CD8-positive, alpha-beta memory T cell (primary cell): ENCODE data around the gene DNAJB7. TPM values are rescaled to one million over a fixed set of nuclear protein-coding genes. Genes with fewer than 3 reads are reported as not detected.
"Not testable (repeated sequence)": the region's sequence is repeated elsewhere in the genome, so short reads cannot be mapped to it uniquely, and the experiment has no call there.

ENCODE experiments used
- CTCF ChIA-PET: fragments of 350-600 bp; sonication (Branson Sonifier 250); formaldehyde crosslinking; loops from one replicate; lab custom pipeline; 2021; ENCODE audit warnings: antibody characterized with exemption; lab: Charles Lee
- POLR2A ChIA-PET: fragments of 350-600 bp; sonication (Branson Sonifier 250); formaldehyde crosslinking; loops from one replicate; lab custom pipeline; 2021; ENCODE audit warnings: antibody characterized with exemption; lab: Charles Lee
- DNase-seq, 5 donors: peaks; one replicate each; pipeline versions ENCODE4 v3.0.0 to v3.0.0-alpha.2; 2020 to 2022; ENCODE audit warnings: mixed read lengths in 1 of 5
- H3K27ac ChIP-seq: one replicate; pipeline ENCODE4 v1.7.0; 2013; ENCODE audit warnings: low read depth, mild to moderate bottlenecking, low read length, moderate library complexity
- H3K27me3 ChIP-seq: 2 replicates; pipeline ENCODE4 v1.7.0; 2013; ENCODE audit warnings: low read length, mild to moderate bottlenecking; ENCODE audit not compliant: insufficient read depth, poor library complexity, severe bottlenecking
- H3K36me3 ChIP-seq: 2 replicates; pipeline ENCODE4 v1.7.0; 2013; ENCODE audit warnings: mild to moderate bottlenecking, low read length, moderate library complexity; ENCODE audit not compliant: insufficient read depth
- H3K4me1 ChIP-seq: 2 replicates; pipeline ENCODE4 v1.7.0; 2013; ENCODE audit warnings: mild to moderate bottlenecking, low read length, moderate library complexity; ENCODE audit not compliant: insufficient read depth
- H3K4me3 ChIP-seq: 2 replicates; pipeline ENCODE4 v1.7.0; 2013; ENCODE audit warnings: mild to moderate bottlenecking, low read length
- H3K9me3 ChIP-seq: 2 replicates; pipeline ENCODE4 v1.7.0; 2013; ENCODE audit warnings: mild to moderate bottlenecking, low read length
- H3K27ac Mint-ChIP-seq, 8 donors: one replicate each; pipeline ENCODE4 v1.8.0; 2020 to 2021; ENCODE audit warnings: mixed read lengths in 8 of 8, mild to moderate bottlenecking in 6 of 8, inconsistent platforms in 3 of 8, moderate library complexity in 3 of 8
- H3K27me3 Mint-ChIP-seq, 2 donors: one replicate each; pipeline ENCODE4 v1.8.0; 2020 to 2021; ENCODE audit warnings: mixed read lengths in 2 of 2, mild to moderate bottlenecking in 1 of 2, moderate library complexity in 1 of 2
- H3K36me3 Mint-ChIP-seq, 3 donors: one replicate each; pipeline ENCODE4 v1.8.0; 2020 to 2021; ENCODE audit warnings: mixed read lengths in 3 of 3, inconsistent platforms in 1 of 3, mild to moderate bottlenecking in 1 of 3
- H3K4me1 Mint-ChIP-seq, 3 donors: one replicate each; pipeline ENCODE4 v1.8.0; 2020 to 2021; ENCODE audit warnings: mixed read lengths in 3 of 3, inconsistent platforms in 1 of 3, mild to moderate bottlenecking in 1 of 3
- H3K4me3 Mint-ChIP-seq, 7 donors: one replicate each; pipeline ENCODE4 v1.8.0; 2020 to 2021; ENCODE audit warnings: mixed read lengths in 7 of 7, mild to moderate bottlenecking in 6 of 7, moderate library complexity in 4 of 7, inconsistent platforms in 2 of 7
- H3K9me3 Mint-ChIP-seq, 5 donors: one replicate each; pipeline ENCODE4 v1.8.0; 2020 to 2022; ENCODE audit warnings: mixed read lengths in 5 of 5, mild to moderate bottlenecking in 3 of 5, moderate library complexity in 2 of 5, inconsistent platforms in 1 of 5
- polyA plus RNA-seq: library from polyadenylated mRNA; unstranded; fragments of 300-500 nt; fragmentation: Illumina TruSeq; gene quantifications from one replicate; pipeline ENCODE4 v1.2.3, GENCODE V29; 2021
- total RNA-seq, 2 experiments: library from RNA; stranded (reverse); gene quantifications; one replicate each; pipeline ENCODE4 v1.2.3, GENCODE V29; 2021

DNAJB7 gene
- total and polyA plus RNA-seq, 3 experiments from 2014 or later = 0.23 TPM; not detected in 2

DNA sequence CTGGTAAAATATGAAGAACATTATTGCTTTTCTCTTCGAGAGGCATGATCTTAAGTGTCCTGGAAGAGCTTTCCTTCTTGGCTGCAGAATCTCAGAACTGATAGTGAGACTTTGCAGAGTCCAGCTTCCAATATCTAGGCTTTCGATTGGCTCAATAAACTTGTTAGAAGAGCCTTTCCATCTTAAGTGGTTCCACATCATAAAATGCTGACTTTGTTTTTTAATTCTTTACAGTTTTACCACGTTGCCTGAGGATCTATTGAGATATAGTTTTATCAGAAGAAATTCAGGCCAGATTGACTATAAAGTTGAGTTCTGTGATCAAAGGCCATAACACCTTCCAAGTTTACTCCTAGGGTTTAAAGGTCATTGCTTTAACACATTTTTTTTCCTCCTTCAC, 15.6 kb upstream of the DNAJB7 start:
- ChIA-PET POLR2A (no interaction called here), CTCF (no interaction called here)
- Mint-ChIP-seq H3K27ac (no peak overlapping the region), H3K4me1 (no peaks in the 10 kb centered on the region), H3K36me3 (peaks cover 0 to 39% (median 13%) of the 10 kb centered on the region in 3 donors), H3K9me3 (no peaks in the 10 kb centered on the region), H3K27me3 (no peaks in the 10 kb centered on the region), H3K4me3 (no peak overlapping the region)
- Histone ChIP-seq H3K27me3 (no peaks in the 10 kb centered on the region), H3K36me3 (peaks cover 6% of the 10 kb centered on the region), H3K4me1 (no peaks in the 10 kb centered on the region), H3K27ac (no peak overlapping the region), H3K4me3 (no peak overlapping the region), H3K9me3 (no peaks in the 10 kb centered on the region)
- DNase-seq = no peak

DNA sequence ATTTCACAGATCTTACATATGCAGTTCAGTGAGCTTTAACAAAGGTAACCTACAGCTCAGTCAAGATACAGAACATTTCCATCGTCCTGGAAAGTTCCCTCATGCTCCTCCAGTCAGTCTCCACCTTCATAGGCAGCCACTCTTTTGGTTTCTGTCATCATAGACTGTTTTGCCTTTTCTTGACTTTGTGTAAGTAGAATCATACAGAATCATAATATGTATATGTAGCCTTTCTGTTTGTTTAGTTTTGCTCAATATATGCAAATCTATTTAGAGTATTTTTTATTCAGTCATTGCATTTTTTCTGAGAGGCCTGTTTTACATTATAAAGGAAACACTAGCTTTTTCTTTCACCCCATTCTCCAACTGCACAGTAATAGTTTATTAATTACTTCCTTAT, 15.0 kb upstream of the DNAJB7 start:
- no peak overlapping the region for H3K27ac ChIP-seq
- Mint-ChIP-seq H3K4me1 (no peaks in the 10 kb centered on the region), H3K9me3 (no peaks in the 10 kb centered on the region), H3K27ac (no peak overlapping the region), H3K27me3 (no peaks in the 10 kb centered on the region), H3K36me3 (peaks cover 0 to 38% (median 14%) of the 10 kb centered on the region in 3 donors), H3K4me3 (no peak overlapping the region)
- DNase-seq = no peak
- H3K9me3 ChIP-seq = no peaks in the 10 kb centered on the region
- CTCF ChIA-PET = interaction anchor here (0.6 kb wide), 1 partner anchor 417 kb away, joined by 3 read pairs; no protein-coding TSS in a partner anchor
- H3K4me3 ChIP-seq = no peak overlapping the region
- H3K36me3 ChIP-seq = peaks cover 4% of the 10 kb centered on the region
- H3K27me3 ChIP-seq = no peaks in the 10 kb centered on the region
- H3K4me1 ChIP-seq = no peaks in the 10 kb centered on the region
- POLR2A ChIA-PET = no interaction called here

DNA sequence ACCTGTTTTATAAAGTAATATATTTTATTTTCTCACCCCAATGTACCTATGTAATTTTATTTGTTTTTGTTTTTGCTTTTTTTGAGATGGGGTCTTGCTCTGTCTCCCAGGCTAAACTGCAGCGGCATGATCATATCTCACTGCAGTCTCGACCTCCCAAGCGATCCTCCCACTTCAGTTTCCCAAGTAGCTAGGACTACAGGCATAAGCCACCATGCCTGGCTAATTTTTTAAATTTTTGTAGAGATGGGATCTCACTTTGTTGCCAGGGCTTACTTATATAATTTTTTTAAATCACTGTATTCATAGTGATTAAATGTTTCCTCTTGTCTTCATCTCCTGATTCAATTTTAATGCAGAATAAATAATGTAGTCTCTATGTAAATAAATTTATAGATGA, 13.2 kb upstream of the DNAJB7 start:
- H3K9me3 Mint-ChIP-seq = no peaks in the 10 kb centered on the region
- H3K9me3 ChIP-seq = no peaks in the 10 kb centered on the region
- H3K4me3 Mint-ChIP-seq = no peak overlapping the region
- CTCF ChIA-PET = no interaction called here
- no peak for DNase-seq
- no peaks in the 10 kb centered on the region for H3K27me3 Mint-ChIP-seq
- no peaks in the 10 kb centered on the region for H3K27me3 ChIP-seq
- no peaks in the 10 kb centered on the region for H3K4me1 Mint-ChIP-seq
- no peak overlapping the region for H3K27ac ChIP-seq
- H3K4me1 ChIP-seq = no peaks in the 10 kb centered on the region
- H3K27ac Mint-ChIP-seq = no peak overlapping the region
- H3K36me3 Mint-ChIP-seq = peaks cover 4 to 41% (median 10%) of the 10 kb centered on the region in 3 donors
- POLR2A ChIA-PET = no interaction called here
- no peaks in the 10 kb centered on the region for H3K36me3 ChIP-seq
- no peak overlapping the region for H3K4me3 ChIP-seq

DNA sequence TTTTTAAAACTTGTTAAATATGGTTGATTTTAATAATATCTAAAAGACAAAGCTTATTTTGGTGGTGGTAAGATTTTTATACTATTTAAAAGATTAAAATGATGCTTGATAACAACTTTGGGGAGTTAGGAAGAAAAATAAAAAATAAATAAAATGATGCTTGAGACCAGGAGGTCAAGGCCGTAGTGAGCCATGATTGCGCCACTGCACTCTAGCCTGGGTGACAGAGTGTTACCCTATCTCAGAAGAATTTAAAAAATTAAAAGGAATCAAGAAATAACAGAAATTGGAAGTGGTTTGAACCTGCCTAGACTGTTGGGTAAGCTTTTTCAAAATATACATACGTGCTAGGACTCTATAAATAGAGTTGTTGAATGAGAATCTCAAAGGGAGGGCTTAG, 12.1 kb upstream of the DNAJB7 start:
- no peak for DNase-seq
- POLR2A ChIA-PET = no interaction called here
- no peaks in the 10 kb centered on the region for H3K9me3 Mint-ChIP-seq
- Histone ChIP-seq H3K27me3 (no peaks in the 10 kb centered on the region), H3K4me1 (no peaks in the 10 kb centered on the region), H3K9me3 (no peaks in the 10 kb centered on the region), H3K27ac (no peak overlapping the region), H3K36me3 (no peaks in the 10 kb centered on the region), H3K4me3 (no peak overlapping the region)
- CTCF ChIA-PET = no interaction called here
- no peak overlapping the region for H3K4me3 Mint-ChIP-seq
- no peaks in the 10 kb centered on the region for H3K4me1 Mint-ChIP-seq
- no peaks in the 10 kb centered on the region for H3K27me3 Mint-ChIP-seq
- no peak overlapping the region for H3K27ac Mint-ChIP-seq
- H3K36me3 Mint-ChIP-seq = peaks cover 4 to 43% (median 12%) of the 10 kb centered on the region in 3 donors

DNA sequence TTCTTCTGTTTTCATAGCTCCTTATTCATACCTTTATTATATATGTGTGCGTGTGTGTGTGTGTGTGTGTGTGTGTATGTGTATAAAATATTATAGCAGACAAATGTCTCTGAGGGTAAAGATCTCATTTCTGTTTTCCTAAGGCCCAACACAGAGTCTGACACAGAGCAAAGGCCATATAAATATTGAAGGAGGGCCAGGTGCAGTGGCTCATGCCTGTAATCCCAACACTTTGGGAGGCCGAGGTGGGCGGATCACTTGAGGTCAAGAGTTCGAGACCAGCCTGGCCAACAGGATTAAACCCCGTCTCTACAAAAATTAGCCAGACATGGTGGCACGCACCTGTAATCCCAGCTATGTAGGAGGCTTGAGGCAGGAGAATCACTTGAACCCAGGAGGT, 6.5 kb upstream of the DNAJB7 start:
- H3K4me3 ChIP-seq, H3K27me3 Mint-ChIP-seq, H3K9me3 ChIP-seq, H3K27me3 ChIP-seq, H3K4me1 ChIP-seq, DNase-seq, H3K9me3 Mint-ChIP-seq, H3K27ac ChIP-seq, H3K36me3 ChIP-seq, H3K4me3 Mint-ChIP-seq: not testable (repeated sequence)
- ChIA-PET POLR2A (interaction anchor here (1.0 kb wide), 1 partner anchor 12 kb away, joined by 4 read pairs; the partner anchor contains the start of gene ST13), CTCF (interaction anchor here (0.5 kb wide), 1 partner anchor 547 kb away, joined by 4 read pairs; no protein-coding TSS in a partner anchor)
- peaks cover 9 to 23% (median 9%) of the 10 kb centered on the region in 3 donors for H3K4me1 Mint-ChIP-seq
- peaks cover 4 to 24% (median 8%) of the 10 kb centered on the region in 3 donors for H3K36me3 Mint-ChIP-seq
- H3K27ac Mint-ChIP-seq = peak overlapping the region in 1 of 8 donors; percentile 38

DNA sequence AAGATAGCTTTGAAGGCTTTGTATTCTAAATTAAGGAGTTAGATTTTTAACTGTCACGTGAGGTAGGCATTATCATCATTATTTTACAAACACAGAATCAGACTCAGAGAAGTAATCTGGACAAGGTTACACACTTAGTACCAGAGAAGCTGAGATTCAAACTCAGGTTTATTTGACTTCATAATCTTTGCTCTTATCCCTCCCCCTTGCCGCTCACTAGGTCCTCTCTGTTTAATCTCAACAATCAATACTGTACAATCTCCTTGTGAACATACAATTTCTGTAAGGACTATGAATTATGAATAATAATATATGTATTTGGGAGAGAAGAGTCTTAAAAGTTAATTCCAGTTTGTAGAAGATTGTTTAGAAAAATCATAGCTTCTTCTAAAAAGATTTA, 5.2 kb upstream of the DNAJB7 start:
- CTCF ChIA-PET = interaction anchor here (0.7 to 1.3 kb wide), 4 partner anchors 10 to 736 kb away, joined by 3 to 9 read pairs (median 3); partner anchors contain the start of genes ST13 and XPNPEP3
- no peak for DNase-seq
- Histone ChIP-seq H3K36me3 (no peaks in the 10 kb centered on the region), H3K4me3 (no peak overlapping the region), H3K27me3 (no peaks in the 10 kb centered on the region), H3K27ac (no peak overlapping the region), H3K4me1 (peaks cover 4% of the 10 kb centered on the region), H3K9me3 (no peaks in the 10 kb centered on the region)
- Mint-ChIP-seq H3K27me3 (no peaks in the 10 kb centered on the region), H3K27ac (peak overlapping the region in 1 of 8 donors; percentile 95), H3K36me3 (peaks cover 4 to 25% (median 8%) of the 10 kb centered on the region in 3 donors), H3K4me3 (no peak overlapping the region), H3K9me3 (no peaks in the 10 kb centered on the region), H3K4me1 (peaks cover 10 to 31% (median 14%) of the 10 kb centered on the region in 3 donors)
- POLR2A ChIA-PET = no interaction called here

DNA sequence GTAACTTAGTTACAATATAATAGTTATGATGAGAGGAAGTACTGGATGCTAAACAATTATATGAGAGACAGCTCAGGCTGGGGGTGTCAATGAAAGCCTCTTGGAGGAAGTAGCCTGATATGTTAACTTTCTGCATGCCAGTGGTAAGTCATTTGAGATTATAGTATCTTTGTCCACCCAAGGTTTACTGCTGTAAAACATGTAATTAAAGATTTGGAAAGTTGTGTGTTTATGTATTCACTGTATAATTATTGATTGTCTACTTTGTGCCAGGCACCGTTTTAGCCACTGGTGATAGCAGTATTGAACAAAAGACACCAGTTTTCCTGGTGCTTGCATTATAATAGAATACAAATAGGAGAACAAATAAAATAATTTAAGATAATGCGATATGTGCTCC, 624 bp upstream of the DNAJB7 start:
- ChIA-PET POLR2A (no interaction called here), CTCF (no interaction called here)
- Histone ChIP-seq H3K27me3 (no peaks in the 10 kb centered on the region), H3K4me1 (peaks cover 12% of the 10 kb centered on the region), H3K27ac (no peak overlapping the region), H3K4me3 (no peak overlapping the region), H3K36me3 (no peaks in the 10 kb centered on the region), H3K9me3 (no peaks in the 10 kb centered on the region)
- Mint-ChIP-seq H3K9me3 (no peaks in the 10 kb centered on the region), H3K4me3 (no peak overlapping the region), H3K27me3 (no peaks in the 10 kb centered on the region), H3K4me1 (peaks cover 27 to 54% (median 36%) of the 10 kb centered on the region in 3 donors), H3K36me3 (peaks cover 0 to 19% (median 12%) of the 10 kb centered on the region in 3 donors), H3K27ac (peak overlapping the region in 2 of 8 donors; percentile 35 to 79)
- no peak for DNase-seq

DNA sequence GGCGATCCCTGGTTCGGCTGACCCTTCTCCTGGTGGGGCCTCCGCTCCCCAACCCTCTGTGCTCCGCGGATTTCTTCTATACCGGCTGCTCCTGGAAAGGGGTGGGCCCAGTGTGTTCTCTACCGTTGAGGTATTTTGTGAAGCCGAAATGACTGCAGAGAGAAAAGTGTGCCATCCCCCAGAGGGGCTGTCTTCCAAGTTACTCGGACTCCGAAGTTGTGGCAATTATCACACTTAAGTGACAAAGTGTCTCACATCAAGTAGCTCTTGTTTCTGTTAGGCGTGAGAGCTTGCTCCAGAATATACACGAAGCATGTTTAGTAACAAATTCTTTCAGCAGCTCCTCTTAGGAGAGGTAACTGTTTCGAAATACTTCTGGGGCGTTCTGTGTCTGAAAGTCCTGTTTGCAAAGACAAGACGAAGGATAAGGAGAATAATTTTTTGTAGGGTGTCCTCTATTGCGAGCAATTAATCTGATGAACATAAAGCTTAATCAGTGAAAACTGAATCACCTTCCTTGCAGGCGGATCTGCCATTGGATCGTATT, 4.5 kb downstream of the DNAJB7 start:
- peak overlapping the region; percentile 99 to 100 (median 100) for H3K27ac Mint-ChIP-seq
- H3K9me3 Mint-ChIP-seq = no peaks in the 10 kb centered on the region
- Histone ChIP-seq H3K9me3 (no peaks in the 10 kb centered on the region), H3K4me1 (peaks cover 45% of the 10 kb centered on the region), H3K4me3 (peak overlapping the region; percentile 82), H3K27ac (peak overlapping the region; percentile 99), H3K36me3 (no peaks in the 10 kb centered on the region), H3K27me3 (no peaks in the 10 kb centered on the region)
- H3K4me1 Mint-ChIP-seq = peaks cover 49 to 74% (median 64%) of the 10 kb centered on the region in 3 donors
- ChIA-PET POLR2A (interaction anchor here (0.6 to 1.4 kb wide), 9 partner anchors 21 to 1725 kb away, joined by 3 to 7 read pairs (median 3); partner anchors contain the start of genes EP300 and PHF5A), CTCF (interaction anchor here (1.5 to 1.7 kb wide), 3 partner anchors 9 to 174 kb away, joined by 4 to 9 read pairs (median 5); no protein-coding TSS in a partner anchor)
- no peak for DNase-seq
- H3K4me3 Mint-ChIP-seq = peak overlapping the region; percentile 94 to 99 (median 96)
- peaks cover 0 to 35% (median 12%) of the 10 kb centered on the region in 3 donors for H3K36me3 Mint-ChIP-seq
- no peaks in the 10 kb centered on the region for H3K27me3 Mint-ChIP-seq
